MM.1S (cell line): ENCODE measurements around the gene RRN3.
"Not testable (repeated sequence)": the region's sequence is repeated elsewhere in the genome, so short reads cannot be mapped to it uniquely, and the experiment has no call there.

Source experiments
- DNase-seq: peaks from one replicate; pipeline ENCODE4 v3.0.0-alpha.2; 2015
- H2AFZ ChIP-seq: fragments of 300-600 bp; sonication (generic); 2 replicates; pipeline ENCODE4 v1.6.0; 2016; ENCODE audit warnings: antibody characterized with exemption, low read length
- H3F3A ChIP-seq: fragments of 300-600 bp; sonication (generic); 2 replicates; pipeline ENCODE4 v1.6.1; 2016; ENCODE audit warnings: mild to moderate bottlenecking, antibody characterized with exemption, low read length, moderate library complexity, mixed read lengths; ENCODE audit not compliant: insufficient read depth
- H3K27ac ChIP-seq: fragments of 300-600 bp; sonication (generic); 2 replicates; pipeline ENCODE4 v1.5.1; 2016; ENCODE audit warnings: mild to moderate bottlenecking, low read length
- H3K27me3 ChIP-seq: fragments of 300-600 bp; sonication (generic); replicated peaks from 2 replicates; pipeline ENCODE4 v1.6.0; 2016; ENCODE audit warnings: low read length; ENCODE audit not compliant: insufficient read depth
- H3K36me3 ChIP-seq: fragments of 300-600 bp; sonication (generic); replicated peaks from 2 replicates; pipeline ENCODE4 v1.6.1; 2016; ENCODE audit warnings: mild to moderate bottlenecking, low read length, mixed read lengths; ENCODE audit not compliant: insufficient read depth
- H3K4me1 ChIP-seq: fragments of 300-600 bp; sonication (generic); 2 replicates; pipeline ENCODE4 v1.6.1; 2016; ENCODE audit warnings: low read length, mixed read lengths
- H3K4me2 ChIP-seq: fragments of 300-600 bp; sonication (generic); 2 replicates; pipeline ENCODE4 v1.6.0; 2016; ENCODE audit warnings: low read depth, low read length
- H3K4me3 ChIP-seq: fragments of 300-600 bp; sonication (generic); 2 replicates; pipeline ENCODE4 v1.5.1; 2016; ENCODE audit warnings: low read length, mixed read lengths
- H3K79me2 ChIP-seq: fragments of 300-600 bp; sonication (generic); 2 replicates; pipeline ENCODE4 v1.6.1; 2016; ENCODE audit warnings: mixed run types, low read length, mixed read lengths
- H3K9ac ChIP-seq: fragments of 300-600 bp; sonication (generic); 2 replicates; pipeline ENCODE4 v1.6.1; 2016; ENCODE audit warnings: low read length, mixed read lengths
- H3K9me2 ChIP-seq: fragments of 300-600 bp; sonication (generic); replicated peaks from 2 replicates; pipeline ENCODE4 v1.6.1; 2016; ENCODE audit warnings: mild to moderate bottlenecking, low read length, mixed read lengths; ENCODE audit not compliant: insufficient read depth
- H3K9me3 ChIP-seq: fragments of 300-600 bp; sonication (generic); replicated peaks from 2 replicates; pipeline ENCODE4 v1.6.1; 2016; ENCODE audit warnings: mild to moderate bottlenecking, low read length, mixed read lengths; ENCODE audit not compliant: insufficient read depth
- H4K20me1 ChIP-seq: fragments of 300-600 bp; sonication (generic); 2 replicates; pipeline ENCODE4 v1.6.1; 2016; ENCODE audit warnings: mild to moderate bottlenecking, low read length, moderate library complexity, mixed read lengths; ENCODE audit not compliant: insufficient read depth
- EZH2 ChIP-seq: fragments of 300-600 bp; sonication (generic); optimal IDR thresholded peaks from 2 replicates; pipeline ENCODE3; 2017; ENCODE audit warnings: low read depth, mild to moderate bottlenecking, antibody characterized with exemption, low read length, mixed read lengths
- EZH2phosphoT487 ChIP-seq: fragments of 300-600 bp; sonication (generic); IDR thresholded peaks from 2 replicates; pipeline ENCODE4 v1.6.1; 2018; ENCODE audit warnings: antibody characterized with exemption, low read length
- TF ChIP-seq, protein P1 (sequence below): fragments of 300-600 bp; sonication (generic); IDR thresholded peaks from 2 replicates; pipeline ENCODE4 v1.5.1; 2016; ENCODE audit warnings: antibody characterized with exemption, low read length, mixed read lengths

The RRN3 gene

DNA sequence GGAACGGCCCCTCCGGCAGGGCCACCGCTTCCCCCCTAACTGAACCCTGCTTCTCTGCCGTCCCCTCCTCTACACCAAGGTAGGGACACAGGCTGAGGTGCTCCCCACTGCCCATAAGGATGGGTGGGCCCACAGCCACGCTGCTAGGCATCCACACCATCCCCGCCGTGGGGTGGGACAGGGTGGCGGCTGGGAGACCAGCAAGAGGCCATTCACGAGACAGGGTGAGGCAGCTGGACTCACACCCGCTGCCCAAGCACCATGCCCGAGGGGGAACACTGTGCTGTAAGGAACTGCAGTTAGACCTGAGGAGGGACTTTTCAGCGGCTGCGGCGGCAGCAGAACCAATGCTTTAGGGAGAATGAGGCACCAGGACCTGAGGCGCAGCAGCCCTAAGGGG, 47.5 kb upstream of the RRN3 start:
- no peak for TF ChIP-seq EZH2
- TF ChIP-seq, protein P1, sequence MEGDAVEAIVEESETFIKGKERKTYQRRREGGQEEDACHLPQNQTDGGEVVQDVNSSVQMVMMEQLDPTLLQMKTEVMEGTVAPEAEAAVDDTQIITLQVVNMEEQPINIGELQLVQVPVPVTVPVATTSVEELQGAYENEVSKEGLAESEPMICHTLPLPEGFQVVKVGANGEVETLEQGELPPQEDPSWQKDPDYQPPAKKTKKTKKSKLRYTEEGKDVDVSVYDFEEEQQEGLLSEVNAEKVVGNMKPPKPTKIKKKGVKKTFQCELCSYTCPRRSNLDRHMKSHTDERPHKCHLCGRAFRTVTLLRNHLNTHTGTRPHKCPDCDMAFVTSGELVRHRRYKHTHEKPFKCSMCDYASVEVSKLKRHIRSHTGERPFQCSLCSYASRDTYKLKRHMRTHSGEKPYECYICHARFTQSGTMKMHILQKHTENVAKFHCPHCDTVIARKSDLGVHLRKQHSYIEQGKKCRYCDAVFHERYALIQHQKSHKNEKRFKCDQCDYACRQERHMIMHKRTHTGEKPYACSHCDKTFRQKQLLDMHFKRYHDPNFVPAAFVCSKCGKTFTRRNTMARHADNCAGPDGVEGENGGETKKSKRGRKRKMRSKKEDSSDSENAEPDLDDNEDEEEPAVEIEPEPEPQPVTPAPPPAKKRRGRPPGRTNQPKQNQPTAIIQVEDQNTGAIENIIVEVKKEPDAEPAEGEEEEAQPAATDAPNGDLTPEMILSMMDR = no peak
- TF ChIP-seq EZH2phosphoT487 = no peak
- H2AFZ ChIP-seq = no peak overlapping the region
- no peaks in the 10 kb centered on the region for H3K27me3 ChIP-seq
- no peaks in the 10 kb centered on the region for H3K9me2 ChIP-seq
- no peaks in the 10 kb centered on the region for H3F3A ChIP-seq
- H3K27ac ChIP-seq = no peak overlapping the region
- DNase-seq = no peak
- no peak overlapping the region for H3K4me3 ChIP-seq
- H3K79me2 ChIP-seq = peaks cover 23% of the 10 kb centered on the region; the same call in 1 of the 2 replicates
- H4K20me1 ChIP-seq = no peaks in the 10 kb centered on the region
- no peak overlapping the region for H3K9ac ChIP-seq
- no peaks in the 10 kb centered on the region for H3K4me1 ChIP-seq
- no peaks in the 10 kb centered on the region for H3K9me3 ChIP-seq
- no peaks in the 10 kb centered on the region for H3K36me3 ChIP-seq
- no peak overlapping the region for H3K4me2 ChIP-seq

DNA sequence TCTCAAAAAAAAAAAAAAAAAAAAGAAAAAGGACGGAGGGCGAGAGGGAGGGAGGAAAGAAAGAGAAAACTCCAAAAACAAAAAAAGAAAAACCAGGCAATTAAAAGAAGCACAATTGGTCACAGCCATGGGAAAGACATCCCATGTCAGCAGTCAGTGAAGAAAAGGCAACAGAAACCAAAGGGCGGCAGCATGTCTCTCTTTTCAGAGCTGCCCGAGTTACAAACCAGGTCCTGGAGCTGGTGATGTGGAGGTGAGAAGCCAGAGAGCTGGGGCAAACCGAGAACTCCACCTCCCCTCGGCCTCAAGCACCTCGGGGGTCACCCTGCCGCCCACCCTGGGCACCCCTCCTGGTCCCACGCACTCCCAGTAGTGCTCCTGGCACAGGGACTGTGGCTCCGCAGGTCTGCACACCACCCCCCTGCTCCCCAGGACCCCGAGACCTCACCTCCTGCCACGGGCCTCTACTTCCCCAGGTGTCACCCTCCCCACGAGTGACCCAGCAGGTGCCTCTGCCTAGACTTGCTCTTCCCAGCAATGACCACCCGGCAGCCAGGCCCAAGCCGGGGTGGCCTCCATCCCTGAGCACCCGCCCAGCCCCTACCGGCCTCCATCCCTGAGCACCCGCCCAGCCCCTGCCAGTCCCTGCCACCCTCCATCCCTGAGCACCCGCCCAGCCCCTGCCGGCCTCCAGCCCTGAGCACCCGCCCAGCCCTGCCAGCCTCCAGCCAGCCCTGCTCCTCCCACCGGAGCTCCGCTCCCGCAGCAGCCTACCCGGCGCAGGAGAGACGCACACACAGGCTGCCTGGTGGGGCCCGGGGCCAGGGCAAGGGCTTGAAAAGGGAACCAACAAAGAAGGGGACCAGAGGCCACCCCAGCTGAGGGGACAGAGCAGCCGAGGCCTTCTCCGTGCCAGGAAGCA, 46.6 kb upstream of the RRN3 start:
- not testable (repeated sequence) for H3K27me3 ChIP-seq, H3K4me2 ChIP-seq, H3K36me3 ChIP-seq, H3K9me3 ChIP-seq, H3F3A ChIP-seq, H3K9me2 ChIP-seq, H3K4me1 ChIP-seq, H3K9ac ChIP-seq, H3K27ac ChIP-seq, H2AFZ ChIP-seq, H3K4me3 ChIP-seq, DNase-seq, H4K20me1 ChIP-seq
- peaks cover 15% of the 10 kb centered on the region; the same call in 1 of the 2 replicates for H3K79me2 ChIP-seq

GRCh38 chr16:15137514-15137913, 43.4 kb upstream of the RRN3 start:
- not testable (repeated sequence) for H3F3A ChIP-seq, H3K79me2 ChIP-seq, H3K36me3 ChIP-seq, H3K4me1 ChIP-seq, H3K4me3 ChIP-seq, H3K9me2 ChIP-seq, H3K9me3 ChIP-seq, H3K27me3 ChIP-seq, H2AFZ ChIP-seq, DNase-seq, H3K4me2 ChIP-seq, H3K27ac ChIP-seq, H3K9ac ChIP-seq, H4K20me1 ChIP-seq

GRCh38 chr16:15135483-15136360, 41.6 kb upstream of the RRN3 start:
- H3K4me3 ChIP-seq, H3K27ac ChIP-seq, H3K79me2 ChIP-seq, H3K9me3 ChIP-seq, H3K36me3 ChIP-seq, DNase-seq, H3K27me3 ChIP-seq, H2AFZ ChIP-seq, H3K4me2 ChIP-seq, H3K9me2 ChIP-seq, H3K4me1 ChIP-seq, H3K9ac ChIP-seq, H4K20me1 ChIP-seq, H3F3A ChIP-seq: not testable (repeated sequence)

DNA sequence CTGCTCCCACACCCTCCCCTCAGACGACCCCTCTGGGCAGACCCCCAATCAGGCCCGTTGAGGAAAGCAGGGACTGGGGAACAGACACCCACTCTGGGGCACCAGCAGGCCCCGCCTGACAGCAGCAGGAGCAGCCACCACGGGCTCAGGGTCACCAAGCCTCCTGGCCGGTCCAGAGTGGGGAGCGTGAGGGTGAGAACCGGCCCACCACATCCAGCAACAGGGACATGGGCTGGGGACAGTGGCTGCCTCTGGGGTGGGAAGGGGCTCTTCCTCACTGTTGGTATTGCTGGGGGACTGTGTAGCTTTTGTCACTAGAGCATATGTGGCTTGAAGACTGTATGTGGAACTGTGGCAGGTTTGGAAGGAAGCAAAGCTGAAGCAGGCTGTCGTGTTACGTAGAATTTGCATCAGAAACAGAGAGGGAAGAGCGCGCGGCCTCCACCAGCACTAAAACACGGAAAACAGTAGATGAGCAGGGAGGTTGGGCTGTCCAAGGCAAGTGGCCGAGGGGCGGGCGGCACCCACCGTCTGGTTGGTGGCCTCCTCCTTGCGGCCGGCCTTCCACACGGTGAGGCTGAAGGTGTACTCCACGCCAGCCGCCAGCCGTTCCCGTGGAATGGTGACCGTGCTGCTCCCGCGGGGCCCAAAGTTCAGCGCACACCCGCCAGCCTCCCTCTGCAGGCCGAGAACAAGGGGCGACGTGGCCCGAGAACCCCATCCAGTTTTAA, 40.8 kb upstream of the RRN3 start:
- H3K79me2 ChIP-seq, H3K27ac ChIP-seq, H3K4me3 ChIP-seq, H3K4me2 ChIP-seq, H3K36me3 ChIP-seq, H4K20me1 ChIP-seq, H3K4me1 ChIP-seq, H3K9ac ChIP-seq, H3K9me2 ChIP-seq, H3K27me3 ChIP-seq, DNase-seq, H3K9me3 ChIP-seq, H3F3A ChIP-seq, H2AFZ ChIP-seq: not testable (repeated sequence)

DNA sequence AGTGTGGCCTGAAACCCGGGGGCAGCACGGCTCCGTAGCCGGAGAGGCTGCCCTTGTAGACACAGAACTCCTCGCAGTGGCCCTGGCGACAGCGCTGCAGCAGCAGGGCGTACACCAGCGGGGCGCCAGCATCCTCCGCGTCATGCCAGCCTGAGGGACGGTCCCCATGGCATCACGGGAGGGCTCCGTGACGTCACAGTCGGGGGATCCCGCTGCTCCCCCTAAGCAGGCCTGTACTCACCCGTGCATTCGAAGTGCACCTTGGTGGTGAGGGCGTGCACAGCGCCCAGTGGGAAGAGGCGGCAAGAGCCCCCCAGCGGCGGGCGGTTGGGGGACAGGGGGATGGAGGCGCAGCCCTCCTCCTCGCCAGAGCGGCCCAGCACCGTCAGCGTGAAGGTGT, 39.5 kb upstream of the RRN3 start:
- not testable (repeated sequence) for DNase-seq, H3K9me3 ChIP-seq, H3K79me2 ChIP-seq

More for the DNA sequence above, 39.5 kb upstream of the RRN3 start:
- not testable (repeated sequence) for H3K27ac ChIP-seq, H3K9me2 ChIP-seq, H3K36me3 ChIP-seq, H3K4me2 ChIP-seq, H3F3A ChIP-seq, H3K9ac ChIP-seq, H3K4me3 ChIP-seq, H3K4me1 ChIP-seq, H3K27me3 ChIP-seq, H2AFZ ChIP-seq, H4K20me1 ChIP-seq
